ENCODE data around the gene SNRPA.

The SNRPA gene

DNA sequence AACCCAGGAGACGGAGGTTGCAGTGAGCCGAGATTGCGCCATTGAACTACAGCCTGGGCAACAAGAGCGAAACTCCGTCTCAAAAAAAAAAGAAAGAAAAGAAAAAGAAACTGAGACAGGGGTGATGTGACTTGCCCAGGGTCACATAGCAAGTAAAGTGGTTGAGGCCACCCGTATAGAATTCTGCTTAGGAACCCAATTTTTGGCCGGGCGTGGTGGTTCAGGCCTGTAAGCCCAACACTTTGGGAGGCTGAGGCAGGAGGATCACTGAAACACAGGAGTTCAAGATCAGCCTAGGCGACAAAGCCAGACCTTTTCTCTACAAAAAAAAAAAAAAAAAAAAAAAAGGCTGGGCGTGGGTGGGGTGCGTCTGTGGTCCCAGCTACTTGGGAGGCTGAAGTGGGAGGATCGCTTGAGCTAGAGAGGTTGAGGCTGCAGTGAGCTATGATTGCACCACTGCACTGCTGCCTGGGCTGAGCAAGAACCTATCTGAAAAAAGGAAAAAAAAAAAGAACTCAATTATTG is 1.3 kb downstream of the SNRPA start:
- Histone ChIP-seq H3K4me3 (ENCODE audit: low read length) (peak overlapping the region; percentile 92), H4K20me1 (ENCODE audit: insufficient read depth, low read length) (peaks cover 31% of the 10 kb centered on the region), H3K4me2 (ENCODE audit: low read length) (peak overlapping the region; percentile 73), H3K4me1 (ENCODE audit: low read length) (peaks cover 50% of the 10 kb centered on the region), H3K9me3 (ENCODE audit: insufficient read depth, low read length) (no peaks in the 10 kb centered on the region), H3K79me2 (ENCODE audit: low read length) (peaks cover 83% of the 10 kb centered on the region), H3K9ac (ENCODE audit: low read length) (peak overlapping the region; percentile 97), H3K27me3 (ENCODE audit: low read depth, low read length) (no peaks in the 10 kb centered on the region), H2AFZ (ENCODE audit: low read depth, low read length) (no peak overlapping the region), H3K27ac (ENCODE audit: low read length) (peak overlapping the region; percentile 80), H3K36me3 (replicated peaks; ENCODE audit: low read depth, low read length) (peaks cover 37% of the 10 kb centered on the region)
- no peak for TF ChIP-seq EZH2phosphoT487 (IDR thresholded peaks at IDR 0.05; ENCODE audit: low read depth)
- TF ChIP-seq CTCF (IDR thresholded peaks at IDR 0.05; ENCODE audit: low read depth, low read length) = no peak

DNA sequence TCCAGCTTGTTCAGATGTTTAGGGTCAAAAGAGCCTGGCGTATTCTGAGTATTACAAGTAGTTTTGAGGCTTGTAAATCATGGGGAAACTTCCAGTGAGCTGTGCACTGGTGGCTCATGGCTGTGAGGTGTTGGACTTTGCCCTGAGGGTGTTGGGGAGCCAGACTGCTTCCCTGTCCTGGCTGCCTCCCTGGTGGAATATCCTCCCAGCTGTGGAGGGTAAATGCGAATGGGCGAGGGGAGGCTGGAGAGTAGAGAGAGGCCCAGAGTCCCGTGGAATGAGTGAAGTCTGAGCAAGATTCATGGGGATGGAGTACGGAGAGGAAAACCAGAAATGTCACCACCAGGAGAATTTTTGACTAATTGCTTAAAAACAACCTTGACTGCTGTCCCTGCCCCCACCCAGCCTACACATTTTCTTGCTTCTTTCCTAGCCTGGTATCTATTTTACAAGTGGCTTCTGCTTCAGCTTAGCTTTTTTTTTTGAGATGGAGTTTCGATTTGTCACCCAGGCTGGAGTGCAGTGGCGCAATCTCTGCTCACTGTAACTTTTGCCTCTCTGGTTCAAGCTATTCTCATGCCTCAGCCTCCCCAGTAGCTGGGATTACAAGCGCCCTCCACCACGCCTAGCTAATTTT is 3.7 kb downstream of the SNRPA start:
- H3K4me3 ChIP-seq (ENCODE audit: low read length) = peak overlapping the region; percentile 68
- H3K79me2 ChIP-seq (ENCODE audit: low read length) = peaks cover 85% of the 10 kb centered on the region
- H3K4me1 ChIP-seq (ENCODE audit: low read length) = peaks cover 37% of the 10 kb centered on the region
- H3K27ac ChIP-seq (ENCODE audit: low read length) = peak overlapping the region; percentile 80
- no peaks in the 10 kb centered on the region for H3K9me3 ChIP-seq (ENCODE audit: insufficient read depth, low read length)
- peaks cover 53% of the 10 kb centered on the region for H3K36me3 ChIP-seq (replicated peaks; ENCODE audit: low read depth, low read length)
- TF ChIP-seq EZH2phosphoT487 (IDR thresholded peaks at IDR 0.05; ENCODE audit: low read depth) (no peak), CTCF (IDR thresholded peaks at IDR 0.05; ENCODE audit: low read depth, low read length) (no peak)
- peak overlapping the region; percentile 49 for H3K9ac ChIP-seq (ENCODE audit: low read length)
- H3K27me3 ChIP-seq (ENCODE audit: low read depth, low read length) = no peaks in the 10 kb centered on the region
- peaks cover 45% of the 10 kb centered on the region for H4K20me1 ChIP-seq (ENCODE audit: insufficient read depth, low read length)
- H3K4me2 ChIP-seq (ENCODE audit: low read length) = peak overlapping the region; percentile 74
- H2AFZ ChIP-seq (ENCODE audit: low read depth, low read length) = no peak overlapping the region

DNA sequence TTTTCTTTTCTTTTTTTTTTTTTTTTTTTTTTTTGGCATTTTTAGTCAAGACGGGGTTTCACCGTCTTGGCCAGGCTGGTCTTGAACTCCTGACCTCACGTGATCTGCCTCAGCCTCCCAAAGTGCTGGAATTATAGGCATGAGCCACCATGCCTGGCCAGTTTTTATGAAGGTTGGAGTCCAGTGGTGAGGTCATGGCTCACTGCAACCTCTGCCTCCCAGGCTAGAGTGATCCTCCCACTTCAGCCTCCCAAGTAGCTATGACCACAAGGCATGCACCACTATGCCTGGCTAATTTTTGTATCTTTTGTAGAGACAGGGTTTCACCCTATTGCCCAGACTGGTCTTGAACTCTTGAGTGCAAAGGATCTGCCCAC is 4.2 kb downstream of the SNRPA start:
- no peak overlapping the region for H3K9ac ChIP-seq (ENCODE audit: low read length)
- peaks cover 85% of the 10 kb centered on the region for H3K79me2 ChIP-seq (ENCODE audit: low read length)
- peak overlapping the region; percentile 80 for H3K27ac ChIP-seq (ENCODE audit: low read length)
- H3K4me2 ChIP-seq (ENCODE audit: low read length) = peak overlapping the region; percentile 74
- no peak for TF ChIP-seq CTCF (IDR thresholded peaks at IDR 0.05; ENCODE audit: low read depth, low read length)
- no peak for TF ChIP-seq EZH2phosphoT487 (IDR thresholded peaks at IDR 0.05; ENCODE audit: low read depth)
- peaks cover 56% of the 10 kb centered on the region for H3K36me3 ChIP-seq (replicated peaks; ENCODE audit: low read depth, low read length)
- no peaks in the 10 kb centered on the region for H3K27me3 ChIP-seq (ENCODE audit: low read depth, low read length)
- H3K4me1 ChIP-seq (ENCODE audit: low read length) = peaks cover 38% of the 10 kb centered on the region
- no peaks in the 10 kb centered on the region for H3K9me3 ChIP-seq (ENCODE audit: insufficient read depth, low read length)
- no peak overlapping the region for H2AFZ ChIP-seq (ENCODE audit: low read depth, low read length)
- H3K4me3 ChIP-seq (ENCODE audit: low read length) = no peak overlapping the region
- H4K20me1 ChIP-seq (ENCODE audit: insufficient read depth, low read length) = peaks cover 48% of the 10 kb centered on the region

- peak overlapping the region; percentile 80; the same call in 1 of the 2 replicates for H3K27ac ChIP-seq (ENCODE audit: low read length)
- H3K4me2 ChIP-seq (ENCODE audit: low read length) = 0 out of 2 replicates have a peak overlapping the region, but pooled peaks have one; percentile 74
- TF ChIP-seq EZH2phosphoT487 (IDR thresholded peaks at IDR 0.05; ENCODE audit: low read depth) (no peak), CTCF (IDR thresholded peaks at IDR 0.05; ENCODE audit: low read depth, low read length) (no peak)
- H3K4me1 ChIP-seq (ENCODE audit: low read length) = peaks cover 41% of the 10 kb centered on the region
- peaks cover 90% of the 10 kb centered on the region for H3K79me2 ChIP-seq (ENCODE audit: low read length)
- H3K9ac ChIP-seq (ENCODE audit: low read length) = no peak overlapping the region
- peaks cover 61% of the 10 kb centered on the region for H3K36me3 ChIP-seq (replicated peaks; ENCODE audit: low read depth, low read length)
- H3K4me3 ChIP-seq (ENCODE audit: low read length) = no peak overlapping the region
- H3K9me3 ChIP-seq (ENCODE audit: insufficient read depth, low read length) = no peaks in the 10 kb centered on the region
- H2AFZ ChIP-seq (ENCODE audit: low read depth, low read length) = no peak overlapping the region
- no peaks in the 10 kb centered on the region for H3K27me3 ChIP-seq (ENCODE audit: low read depth, low read length)
- peaks cover 51% of the 10 kb centered on the region for H4K20me1 ChIP-seq (ENCODE audit: insufficient read depth, low read length)
Measured at GRCh38 chr19:40755791-40756190, 4.8 kb downstream of the SNRPA start.

Measured in OCI-LY3 (cell line).